ENCODE data around the gene FAM20A.

Gene FAM20A

DNA sequence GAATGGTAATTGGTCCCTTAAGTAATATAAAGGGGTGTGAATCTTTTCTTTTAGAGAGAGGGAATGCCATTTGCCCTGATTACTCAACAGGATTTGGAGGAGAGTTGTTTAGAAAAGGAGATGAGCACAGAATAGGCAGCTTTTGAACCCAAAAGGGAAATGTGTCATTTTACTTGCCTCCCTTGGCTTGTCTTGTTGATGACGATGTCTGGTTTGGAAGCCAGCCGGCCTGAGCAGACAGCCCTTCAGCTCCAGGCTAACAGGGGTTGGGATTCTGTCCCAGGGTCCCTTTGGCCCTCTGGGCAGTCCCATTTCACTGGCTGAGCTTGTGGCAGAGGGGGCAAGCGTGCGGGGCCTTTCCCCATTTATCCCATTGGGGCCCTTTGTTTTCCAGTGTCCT lies 111.2 kb downstream of the FAM20A start:
- no peak for DNase-seq
